Thyroid gland (tissue), 4 donors: Measurements from ENCODE around the gene CBL. TPM values are rescaled to one million over a fixed set of nuclear protein-coding genes. Genes with fewer than 3 reads are reported as not detected.

ENCODE experiments used
- DNase-seq, 2 donors: peaks; one replicate each; pipeline ENCODE4 v3.0.0-alpha.2; 2019
- H3K27ac ChIP-seq, 3 donors: fragments of 200-600 bp; sonication (generic); 1 replicate in 2 of 3; 2 replicates in 1 of 3; pipeline ENCODE4 v1.5.1; 2016 to 2019; ENCODE audit warnings: mild to moderate bottlenecking in 1 of 3, moderate library complexity in 1 of 3
- H3K27me3 ChIP-seq: fragments of 200-600 bp; sonication (generic); one replicate; pipeline ENCODE4 v1.5.1; 2019
- H3K36me3 ChIP-seq, 2 donors: fragments of 200-600 bp; sonication (generic); one replicate each; pipeline ENCODE4 v1.5.1; 2016 to 2019
- H3K4me1 ChIP-seq, 2 donors: fragments of 200-600 bp; sonication (generic); one replicate each; pipeline ENCODE4 v1.5.1; 2017 to 2019
- H3K4me3 ChIP-seq, 3 donors: fragments of 200-600 bp; sonication (generic); replicated peaks in 1 of 3; 1 replicate in 2 of 3; 2 replicates in 1 of 3; pipeline ENCODE4 v1.5.1; 2016; ENCODE audit warnings: mild to moderate bottlenecking in 1 of 3
- H3K9me3 ChIP-seq: fragments of 200-600 bp; sonication (generic); one replicate; pipeline ENCODE4 v1.5.1; 2017
- CTCF ChIP-seq, 6 experiments: fragments of 200-600 bp in 3 of 6; fragments of 450-650 bp in 3 of 6; sonication (generic) in 3 of 6; IDR thresholded peaks; one replicate each; pipeline ENCODE4 v1.5.1; 2016 to 2019; ENCODE audit warnings: antibody characterized with exemption in 6 of 6, mild to moderate bottlenecking in 2 of 6, inconsistent platforms in 1 of 6, moderate library complexity in 1 of 6
- POLR2A ChIP-seq, 2 donors: fragments of 450-650 bp; IDR thresholded peaks; one replicate each; pipeline ENCODE4 v1.6.1; 2017; ENCODE audit warnings: antibody characterized with exemption in 2 of 2, mild to moderate bottlenecking in 2 of 2, moderate library complexity in 1 of 2
- WGBS, 2 donors: methylation state at CpG; one replicate each; pipeline ENCODE4 v1.1.5; 2017; 5-methylcytosine and 5-hydroxymethylcytosine counted together
- intact Hi-C: fragments of 100-400 bp; cut with DNase I; formaldehyde crosslinking; loops from one replicate; pipeline ENCODE4 v1.15.1; 2023
- total RNA-seq, 4 donors: library from RNA; depleted of rRNA; stranded (reverse); fragments of >200 nt; gene quantifications; one replicate each; pipeline ENCODE4 v1.2.3, GENCODE V29; 2016

CBL gene
- total RNA-seq, 4 donors from 2014 or later, result 9.4 to 14.5 (median 13.9) TPM

- H3K27ac ChIP-seq, result peak overlapping the region in 1 of 3 donors; percentile 24
- WGBS, 2 donors, result 30 to 32% methylated on average over 3 of the region's 3 CpGs
- DNase-seq, result no peak
Measured at GRCh38 chr11:119263352-119263940, 57.3 kb downstream of the CBL start.

GRCh38 chr11:119266063-119266462 lies 59.9 kb downstream of the CBL start:
- H3K27me3 ChIP-seq, result no peaks in the 10 kb centered on the region
- H3K27ac ChIP-seq, result no peak overlapping the region
- intact Hi-C loops, result no loop called here
- no peaks in the 10 kb centered on the region for H3K36me3 ChIP-seq
- H3K4me3 ChIP-seq, result no peak overlapping the region
- whole genome bisulfite sequencing, 2 donors, result 85 to 92% methylated on average over 3 of the region's 3 CpGs
- H3K9me3 ChIP-seq, result no peaks in the 10 kb centered on the region
- peaks cover 7 to 18% of the 10 kb centered on the region in 2 donors for H3K4me1 ChIP-seq
- TF ChIP-seq CTCF (IDR thresholded peaks at IDR 0.05), result no peak
- TF ChIP-seq POLR2A (IDR thresholded peaks at IDR 0.05), result no peak
- no peak for DNase-seq

More at GRCh38 chr11:119263352-119263940, 57.3 kb downstream of the CBL start:
- H3K36me3 ChIP-seq, result no peaks in the 10 kb centered on the region
- no peak for TF ChIP-seq CTCF (IDR thresholded peaks at IDR 0.05)
- TF ChIP-seq POLR2A (IDR thresholded peaks at IDR 0.05), result no peak
- H3K4me1 ChIP-seq, result peaks cover 7 to 18% of the 10 kb centered on the region in 2 donors
- no peak overlapping the region for H3K4me3 ChIP-seq
- no peaks in the 10 kb centered on the region for H3K27me3 ChIP-seq
- intact Hi-C loops, result no loop called here
- H3K9me3 ChIP-seq, result no peaks in the 10 kb centered on the region

GRCh38 chr11:119266517-119267255 lies 60.5 kb downstream of the CBL start:
- no peak for DNase-seq
- Histone ChIP-seq H3K4me3 (no peak overlapping the region), H3K4me1 (peaks cover 7 to 18% of the 10 kb centered on the region in 2 donors), H3K27ac (no peak overlapping the region), H3K36me3 (no peaks in the 10 kb centered on the region), H3K27me3 (no peaks in the 10 kb centered on the region), H3K9me3 (no peaks in the 10 kb centered on the region)
- TF ChIP-seq POLR2A (IDR thresholded peaks at IDR 0.05) (no peak), CTCF (IDR thresholded peaks at IDR 0.05) (no peak)
- WGBS, 2 donors, result 75 to 79% methylated on average over 7 of the region's 7 CpGs
- intact Hi-C loops, result no loop called here

GRCh38 chr11:119267645-119268044 lies 61.5 kb downstream of the CBL start:
- peaks cover 0 to 3% of the 10 kb centered on the region in 2 donors for H3K36me3 ChIP-seq
- H3K4me3 ChIP-seq, result no peak overlapping the region
- no peak for DNase-seq
- no peaks in the 10 kb centered on the region for H3K9me3 ChIP-seq
- WGBS, 2 donors, result 56 to 76% methylated on average over 5 of the region's 5 CpGs
- TF ChIP-seq POLR2A (IDR thresholded peaks at IDR 0.05), result no peak
- no peak for TF ChIP-seq CTCF (IDR thresholded peaks at IDR 0.05)
- no peak overlapping the region for H3K27ac ChIP-seq
- H3K27me3 ChIP-seq, result no peaks in the 10 kb centered on the region
- H3K4me1 ChIP-seq, result peaks cover 7 to 18% of the 10 kb centered on the region in 2 donors
- intact Hi-C loops, result no loop called here

- peaks cover 0 to 12% of the 10 kb centered on the region in 2 donors for H3K36me3 ChIP-seq
- H3K4me1 ChIP-seq, result no peaks in the 10 kb centered on the region
- no peaks in the 10 kb centered on the region for H3K9me3 ChIP-seq
- no peaks in the 10 kb centered on the region for H3K27me3 ChIP-seq
- H3K4me3 ChIP-seq, result no peak overlapping the region
- DNase-seq, result no peak
- 93 to 96% methylated on average over 6 of the region's 6 CpGs for WGBS, 2 donors
- intact Hi-C loops, result no loop called here
- no peak overlapping the region for H3K27ac ChIP-seq
- TF ChIP-seq CTCF (IDR thresholded peaks at IDR 0.05), result no peak
- TF ChIP-seq POLR2A (IDR thresholded peaks at IDR 0.05), result no peak
Measured at GRCh38 chr11:119273721-119274120, 67.6 kb downstream of the CBL start.
